A549 (cell line): ENCODE data around the gene CCDC60. TPM values are rescaled to one million over a fixed set of nuclear protein-coding genes. Genes with fewer than 3 reads are reported as not detected.

Source experiments
- ATAC-seq, 2 experiments: fragments of 200-7000 bp in 1 of 2; fragments of >200 bp in 1 of 2; cut with Nextera tagmentation in 1 of 2; cut with Tn5 transposase in 1 of 2; 3 replicates each; pipeline versions ENCODE4 v1.8.0 to v1.9.1; 2018 to 2020; ENCODE audit warnings: mild to moderate bottlenecking in 1 of 2, moderate library complexity in 1 of 2
- CTCF ChIA-PET: fragments of 300-600 bp; sonication (Branson Sonifier 250); formaldehyde crosslinking; extraction: SDS; loops from one replicate; lab custom pipeline; 2021; ENCODE audit warnings: antibody characterized with exemption, inconsistent platforms; lab: Yijun Ruan, JAX
- POLR2A ChIA-PET: fragments of 350-600 bp; formaldehyde crosslinking; extraction: SDS; loops from one replicate; lab custom pipeline; 2021; ENCODE audit warnings: antibody characterized with exemption, inconsistent platforms; lab: Yijun Ruan, JAX
- DNase-seq, 2 experiments: peaks; one replicate each; pipeline versions ENCODE4 v3.0.0 to v3.0.0-alpha.2; 2011 to 2016; ENCODE audit warnings: low read depth in 1 of 2, low spot score in 1 of 2
- FAIRE-seq: peaks from 2 replicates; lab custom pipeline; 2011; peaks lifted over from hg19 to GRCh38; lab: Jason Lieb, UNC
- H3K27ac ChIP-seq, 2 experiments: fragments of >200 bp; sonication (Bioruptor Twin); formaldehyde crosslinking; 3 replicates each; pipeline ENCODE4 v1.5.1; 2016 to 2017
- H3K4me1 ChIP-seq: fragments of >200 bp; sonication (Bioruptor Twin); formaldehyde crosslinking; 3 replicates; pipeline ENCODE4 v1.6.1; 2016
- H3K4me2 ChIP-seq: fragments of >200 bp; sonication (Bioruptor Twin); formaldehyde crosslinking; 3 replicates; pipeline ENCODE4 v1.6.1; 2016
- H3K4me3 ChIP-seq: fragments of >200 bp; sonication (Bioruptor Twin); formaldehyde crosslinking; 3 replicates; pipeline ENCODE4 v1.5.1; 2016
- H3K9me3 ChIP-seq: fragments of >200 bp; sonication (Bioruptor Twin); formaldehyde crosslinking; 3 replicates; pipeline ENCODE4 v1.6.1; 2016
- CHD2 ChIP-seq: fragments of 150-350 bp; IDR thresholded peaks from 2 replicates; pipeline ENCODE4 v1.6.1; 2014; ENCODE audit warnings: low read length; ENCODE audit not compliant: partially characterized antibody
- HDAC2 ChIP-seq: fragments of 200-600 bp; sonication (generic); IDR thresholded peaks from 2 replicates; pipeline ENCODE4 v1.6.1; 2016
- HEYL ChIP-seq: fragments of 250-450 bp; sonication (Bioruptor Pico); IDR thresholded peaks from 2 replicates; pipeline ENCODE4 v1.8.0; 2021; ENCODE audit warnings: mild to moderate bottlenecking, moderate library complexity
- HOXA7 ChIP-seq: fragments of 250-450 bp; sonication (Bioruptor Pico); IDR thresholded peaks from 2 replicates; pipeline ENCODE4 v1.5.0; 2020; ENCODE audit warnings: mild to moderate bottlenecking, moderate library complexity
- JUN ChIP-seq, 2 experiments: fragments of >200 bp; sonication (Bioruptor Twin); formaldehyde crosslinking; IDR thresholded peaks; 2 replicates in 1 of 2; 3 replicates in 1 of 2; pipeline ENCODE4 v1.6.1; 2016 to 2017
- JUNB ChIP-seq: fragments of >200 bp; sonication (Bioruptor Twin); formaldehyde crosslinking; IDR thresholded peaks from 2 replicates; pipeline ENCODE4 v1.6.1; 2016
- KDM1A ChIP-seq: fragments of 200-600 bp; sonication (generic); IDR thresholded peaks from 2 replicates; pipeline ENCODE4 v1.6.1; 2016; ENCODE audit warnings: low read depth, mild to moderate bottlenecking
- MAZ ChIP-seq: fragments of 150-350 bp; IDR thresholded peaks from 2 replicates; pipeline ENCODE4 v1.6.1; 2014; ENCODE audit warnings: antibody characterized with exemption, low read depth, low read length, borderline replicate concordance
- NPAS2 ChIP-seq: fragments of 250-450 bp; sonication (Bioruptor Pico); IDR thresholded peaks from 2 replicates; pipeline ENCODE4 v1.8.0; 2022; ENCODE audit warnings: mild to moderate bottlenecking, moderate library complexity, borderline replicate concordance
- NR3C1 ChIP-seq: fragments of >200 bp; sonication (Bioruptor Twin); formaldehyde crosslinking; IDR thresholded peaks from 3 replicates; pipeline ENCODE4 v1.6.1; 2017
- POLR2A ChIP-seq: IDR thresholded peaks from 2 replicates; pipeline ENCODE4 v1.6.1; 2012; ENCODE audit warnings: mild to moderate bottlenecking, low read length
- RAD21 ChIP-seq, 2 experiments: fragments of >200 bp in 1 of 2; sonication (Bioruptor Twin) in 1 of 2; formaldehyde crosslinking in 1 of 2; IDR thresholded peaks in 1 of 2; conservative IDR thresholded peaks in 1 of 2; 2 replicates in 1 of 2; 3 replicates in 1 of 2; pipeline ENCODE4 v1.6.1; 2012 to 2018; ENCODE audit warnings: inconsistent platforms in 1 of 2
- RCOR1 ChIP-seq: fragments of 150-350 bp; IDR thresholded peaks from 2 replicates; pipeline ENCODE4 v1.6.1; 2014; ENCODE audit warnings: antibody characterized with exemption, low read length, low read depth
- RNF2 ChIP-seq: fragments of 200-600 bp; sonication (generic); IDR thresholded peaks from 2 replicates; pipeline ENCODE4 v1.6.1; 2016; ENCODE audit warnings: low read depth, mild to moderate bottlenecking, antibody characterized with exemption, moderate library complexity, borderline replicate concordance
- SMC3 ChIP-seq: fragments of >200 bp; sonication (Bioruptor Twin); formaldehyde crosslinking; IDR thresholded peaks from 3 replicates; pipeline ENCODE4 v1.6.1; 2018; ENCODE audit warnings: inconsistent platforms
- SREBF2 ChIP-seq: fragments of 450-650 bp; IDR thresholded peaks from 2 replicates; pipeline ENCODE4 v1.6.1; 2014; ENCODE audit warnings: mild to moderate bottlenecking, moderate library complexity
- ZFP36 ChIP-seq: fragments of 450-650 bp; IDR thresholded peaks from 2 replicates; pipeline ENCODE4 v1.6.1; 2014; ENCODE audit warnings: borderline replicate concordance; ENCODE audit not compliant: partially characterized antibody
- ZNF302 ChIP-seq: fragments of 250-450 bp; sonication (Bioruptor Pico); IDR thresholded peaks from 2 replicates; pipeline ENCODE4 v1.9.0; 2021; ENCODE audit warnings: inconsistent platforms, mild to moderate bottlenecking, moderate library complexity
- WGBS: methylation state at CpG from one replicate; pipeline ENCODE4 v1.1.6; 2017; ENCODE audit errors: missing lambda C conversion rate; 5-methylcytosine and 5-hydroxymethylcytosine counted together
- polyA plus RNA-seq, 4 experiments: library from polyadenylated mRNA; depleted of rRNA in 3 of 4; stranded (reverse); fragments of >200 nt; fragmentation: RNase III in 1 of 4; extraction: RNeasy Plus Mini Kit Qiagen cat#74134 plus additional on column Dnase treatment in 1 of 4; gene quantifications; 2 replicates in 3 of 4; 3 replicates in 1 of 4; pipeline ENCODE4 v1.2.3, GENCODE V29; 2011 to 2017
- TF ChIP-seq, protein P1 (sequence below): fragments of >200 bp; sonication (Bioruptor Twin); formaldehyde crosslinking; IDR thresholded peaks from 3 replicates; pipeline ENCODE4 v1.6.1; 2016
- TF ChIP-seq, protein P2 (sequence below): fragments of >200 bp; sonication (Bioruptor Twin); formaldehyde crosslinking; IDR thresholded peaks from 3 replicates; pipeline ENCODE4 v1.5.1; 2016
- TF ChIP-seq, protein P3 (sequence below): IDR thresholded peaks from 2 replicates; pipeline ENCODE4 v1.6.1; 2012
- TF ChIP-seq, protein P4 (sequence below): IDR thresholded peaks from 2 replicates; pipeline ENCODE4 v1.6.1; 2012; ENCODE audit warnings: low read depth, borderline replicate concordance
- TF ChIP-seq, protein P5 (sequence below): fragments of 200-600 bp; sonication (generic); IDR thresholded peaks from 2 replicates; pipeline ENCODE4 v1.6.1; 2016; ENCODE audit warnings: antibody characterized with exemption, mild to moderate bottlenecking, moderate library complexity

The CCDC60 gene
- polyA plus RNA-seq, 2 of the 4 experiments (the other 2 are of a cell fraction), result 0.09 TPM; not detected in 1

DNA sequence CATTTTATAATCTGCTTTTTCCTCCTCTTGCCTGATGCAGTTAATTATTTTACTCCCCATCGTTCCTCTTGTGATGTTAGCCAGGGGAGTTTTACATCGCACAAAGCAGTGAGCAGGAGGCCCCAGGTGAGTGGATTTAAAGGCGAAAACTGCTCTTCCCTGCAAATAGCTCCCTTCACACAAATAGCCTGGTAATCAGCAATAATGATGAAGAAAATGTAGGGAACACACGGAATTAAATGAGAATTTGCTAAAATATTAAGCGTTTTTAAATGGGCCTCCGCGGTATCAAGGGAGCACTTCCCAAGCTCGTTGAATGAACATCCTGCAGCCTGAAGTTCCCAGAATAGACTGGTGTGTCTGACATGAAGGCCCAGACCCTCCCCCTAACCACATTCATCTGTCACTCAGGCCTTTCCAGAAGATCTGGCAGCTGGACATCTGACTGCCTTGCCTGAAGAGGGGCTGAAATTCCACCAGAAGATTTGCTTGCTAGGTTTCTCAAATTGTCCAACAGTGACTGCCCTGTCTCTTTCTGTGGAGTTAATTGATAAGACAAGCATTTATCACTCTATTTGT, 127.2 kb downstream of the CCDC60 start (continued):
- TF ChIP-seq, protein P1, sequence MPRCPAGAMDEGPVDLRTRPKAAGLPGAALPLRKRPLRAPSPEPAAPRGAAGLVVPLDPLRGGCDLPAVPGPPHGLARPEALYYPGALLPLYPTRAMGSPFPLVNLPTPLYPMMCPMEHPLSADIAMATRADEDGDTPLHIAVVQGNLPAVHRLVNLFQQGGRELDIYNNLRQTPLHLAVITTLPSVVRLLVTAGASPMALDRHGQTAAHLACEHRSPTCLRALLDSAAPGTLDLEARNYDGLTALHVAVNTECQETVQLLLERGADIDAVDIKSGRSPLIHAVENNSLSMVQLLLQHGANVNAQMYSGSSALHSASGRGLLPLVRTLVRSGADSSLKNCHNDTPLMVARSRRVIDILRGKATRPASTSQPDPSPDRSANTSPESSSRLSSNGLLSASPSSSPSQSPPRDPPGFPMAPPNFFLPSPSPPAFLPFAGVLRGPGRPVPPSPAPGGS, result no peak

DNA sequence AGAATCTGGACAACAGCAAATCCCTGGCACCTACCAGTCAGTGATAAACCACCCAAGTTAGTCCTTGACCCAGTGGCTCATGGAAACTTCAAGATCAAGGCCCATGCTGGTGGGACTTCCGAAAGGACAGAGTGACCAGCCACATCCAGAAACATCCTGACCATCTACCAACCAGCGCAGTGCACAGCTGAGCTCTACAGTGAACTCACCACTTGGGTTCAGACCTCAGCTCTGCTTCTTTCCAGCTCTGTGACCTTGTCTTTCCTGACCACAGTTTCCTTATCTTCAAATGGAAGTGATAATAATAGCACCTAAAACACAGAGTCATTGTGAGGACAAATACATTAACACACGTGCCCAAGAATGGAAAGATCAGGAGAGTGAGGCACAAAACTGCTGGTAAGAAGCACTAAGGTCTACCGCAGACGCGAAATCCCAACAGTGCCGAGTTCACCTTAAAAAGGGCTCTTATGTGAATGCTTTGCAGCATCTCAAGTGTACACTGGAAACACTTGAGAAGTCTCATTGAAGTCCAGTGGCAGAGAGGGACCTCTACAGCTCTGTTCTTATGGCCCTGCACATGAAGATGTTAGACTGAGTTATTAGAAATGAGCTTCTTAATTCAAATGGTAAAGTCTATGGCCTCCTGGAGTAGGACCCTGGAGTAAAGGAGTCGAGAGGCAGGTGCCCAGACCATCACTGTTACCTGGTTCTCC, 128.8 kb downstream of the CCDC60 start:
- ATAC-seq (no peak), DNase-seq (no peak), FAIRE-seq (no peak)
- H3K4me3 ChIP-seq, result no peak overlapping the region
- ChIA-PET CTCF (no interaction called here), POLR2A (no interaction called here)
- 36% methylated on average over 8 of the region's 8 CpGs for WGBS
- H3K27ac ChIP-seq, result no peak overlapping the region
- TF ChIP-seq CHD2 (no peak), NR3C1 (no peak), RNF2 (no peak), NPAS2 (CRISPR knock-in tag) (no peak), HOXA7 (CRISPR knock-in tag) (no peak), SREBF2 (no peak), KDM1A (no peak), RAD21 (conservative IDR thresholded peaks at IDR 0.05 in 1 of 2, IDR thresholded peaks at IDR 0.05 in 1 of 2) (no peak), HEYL (CRISPR knock-in tag) (no peak), MAZ (no peak), JUN (IDR thresholded peaks at IDR 0.05) (no peak), HDAC2 (no peak), ZFP36 (no peak), JUNB (no peak)
- TF ChIP-seq, protein P2, sequence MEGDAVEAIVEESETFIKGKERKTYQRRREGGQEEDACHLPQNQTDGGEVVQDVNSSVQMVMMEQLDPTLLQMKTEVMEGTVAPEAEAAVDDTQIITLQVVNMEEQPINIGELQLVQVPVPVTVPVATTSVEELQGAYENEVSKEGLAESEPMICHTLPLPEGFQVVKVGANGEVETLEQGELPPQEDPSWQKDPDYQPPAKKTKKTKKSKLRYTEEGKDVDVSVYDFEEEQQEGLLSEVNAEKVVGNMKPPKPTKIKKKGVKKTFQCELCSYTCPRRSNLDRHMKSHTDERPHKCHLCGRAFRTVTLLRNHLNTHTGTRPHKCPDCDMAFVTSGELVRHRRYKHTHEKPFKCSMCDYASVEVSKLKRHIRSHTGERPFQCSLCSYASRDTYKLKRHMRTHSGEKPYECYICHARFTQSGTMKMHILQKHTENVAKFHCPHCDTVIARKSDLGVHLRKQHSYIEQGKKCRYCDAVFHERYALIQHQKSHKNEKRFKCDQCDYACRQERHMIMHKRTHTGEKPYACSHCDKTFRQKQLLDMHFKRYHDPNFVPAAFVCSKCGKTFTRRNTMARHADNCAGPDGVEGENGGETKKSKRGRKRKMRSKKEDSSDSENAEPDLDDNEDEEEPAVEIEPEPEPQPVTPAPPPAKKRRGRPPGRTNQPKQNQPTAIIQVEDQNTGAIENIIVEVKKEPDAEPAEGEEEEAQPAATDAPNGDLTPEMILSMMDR, result no peak
- TF ChIP-seq, protein P1, result no peak
- TF ChIP-seq, protein P3, sequence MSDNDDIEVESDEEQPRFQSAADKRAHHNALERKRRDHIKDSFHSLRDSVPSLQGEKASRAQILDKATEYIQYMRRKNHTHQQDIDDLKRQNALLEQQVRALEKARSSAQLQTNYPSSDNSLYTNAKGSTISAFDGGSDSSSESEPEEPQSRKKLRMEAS, result no peak
- no peak overlapping the region for H3K4me2 ChIP-seq
- no peaks in the 10 kb centered on the region for H3K9me3 ChIP-seq
- no peaks in the 10 kb centered on the region for H3K4me1 ChIP-seq

DNA sequence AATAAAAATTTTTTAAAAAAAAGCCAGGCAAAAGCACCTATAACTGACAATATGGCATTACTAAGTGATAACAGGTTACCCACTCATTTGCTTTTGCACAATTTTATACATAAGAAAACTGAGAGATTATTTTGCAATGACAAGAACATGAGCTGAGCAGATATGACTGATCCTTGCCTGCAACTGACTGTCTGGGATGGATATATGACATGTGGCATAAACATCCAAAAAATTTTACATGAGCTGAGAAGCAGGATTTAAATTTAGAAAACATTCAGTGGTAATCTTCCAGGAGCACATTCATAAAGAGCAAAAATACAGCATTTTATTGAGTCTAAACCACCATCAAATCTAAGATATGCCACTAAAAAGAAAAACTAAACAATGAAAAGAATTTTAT, 133.8 kb downstream of the CCDC60 start:
- POLR2A ChIA-PET, result no interaction called here
- no peak overlapping the region for H3K27ac ChIP-seq
- no peak overlapping the region for H3K4me2 ChIP-seq
- no peak overlapping the region for H3K4me3 ChIP-seq
- no peaks in the 10 kb centered on the region for H3K9me3 ChIP-seq
- DNase-seq (no peak), FAIRE-seq (no peak), ATAC-seq (no peak)
- no peaks in the 10 kb centered on the region for H3K4me1 ChIP-seq
- CTCF ChIA-PET, result interaction anchor here (0.9 to 1.7 kb wide), 2 partner anchors 21 to 55 kb away, joined by 3 to 4 read pairs; no protein-coding TSS in a partner anchor
- TF ChIP-seq, protein P4, sequence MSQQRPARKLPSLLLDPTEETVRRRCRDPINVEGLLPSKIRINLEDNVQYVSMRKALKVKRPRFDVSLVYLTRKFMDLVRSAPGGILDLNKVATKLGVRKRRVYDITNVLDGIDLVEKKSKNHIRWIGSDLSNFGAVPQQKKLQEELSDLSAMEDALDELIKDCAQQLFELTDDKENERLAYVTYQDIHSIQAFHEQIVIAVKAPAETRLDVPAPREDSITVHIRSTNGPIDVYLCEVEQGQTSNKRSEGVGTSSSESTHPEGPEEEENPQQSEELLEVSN, result no peak
- TF ChIP-seq, protein P3, result no peak
- TF ChIP-seq RCOR1 (no peak), HEYL (CRISPR knock-in tag) (no peak), RNF2 (no peak), ZFP36 (no peak), POLR2A (no peak), ZNF302 (no peak), SMC3 (no peak)
- TF ChIP-seq, protein P5, sequence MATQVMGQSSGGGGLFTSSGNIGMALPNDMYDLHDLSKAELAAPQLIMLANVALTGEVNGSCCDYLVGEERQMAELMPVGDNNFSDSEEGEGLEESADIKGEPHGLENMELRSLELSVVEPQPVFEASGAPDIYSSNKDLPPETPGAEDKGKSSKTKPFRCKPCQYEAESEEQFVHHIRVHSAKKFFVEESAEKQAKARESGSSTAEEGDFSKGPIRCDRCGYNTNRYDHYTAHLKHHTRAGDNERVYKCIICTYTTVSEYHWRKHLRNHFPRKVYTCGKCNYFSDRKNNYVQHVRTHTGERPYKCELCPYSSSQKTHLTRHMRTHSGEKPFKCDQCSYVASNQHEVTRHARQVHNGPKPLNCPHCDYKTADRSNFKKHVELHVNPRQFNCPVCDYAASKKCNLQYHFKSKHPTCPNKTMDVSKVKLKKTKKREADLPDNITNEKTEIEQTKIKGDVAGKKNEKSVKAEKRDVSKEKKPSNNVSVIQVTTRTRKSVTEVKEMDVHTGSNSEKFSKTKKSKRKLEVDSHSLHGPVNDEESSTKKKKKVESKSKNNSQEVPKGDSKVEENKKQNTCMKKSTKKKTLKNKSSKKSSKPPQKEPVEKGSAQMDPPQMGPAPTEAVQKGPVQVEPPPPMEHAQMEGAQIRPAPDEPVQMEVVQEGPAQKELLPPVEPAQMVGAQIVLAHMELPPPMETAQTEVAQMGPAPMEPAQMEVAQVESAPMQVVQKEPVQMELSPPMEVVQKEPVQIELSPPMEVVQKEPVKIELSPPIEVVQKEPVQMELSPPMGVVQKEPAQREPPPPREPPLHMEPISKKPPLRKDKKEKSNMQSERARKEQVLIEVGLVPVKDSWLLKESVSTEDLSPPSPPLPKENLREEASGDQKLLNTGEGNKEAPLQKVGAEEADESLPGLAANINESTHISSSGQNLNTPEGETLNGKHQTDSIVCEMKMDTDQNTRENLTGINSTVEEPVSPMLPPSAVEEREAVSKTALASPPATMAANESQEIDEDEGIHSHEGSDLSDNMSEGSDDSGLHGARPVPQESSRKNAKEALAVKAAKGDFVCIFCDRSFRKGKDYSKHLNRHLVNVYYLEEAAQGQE, result no peak
